ACHN (cell line): ENCODE measurements around the gene TFR2.

Experiments used
- DNase-seq: peaks from one replicate; pipeline ENCODE4 v3.0.0-alpha.2; 2015
- in situ Hi-C: cut with HindIII; loops from 2 replicates; pipeline ENCODE4 v1.10.0; 2017; ENCODE audit warnings: low sequenced_read_pairs, low pct_ligation_motif_present, low pct_unique_long_range_greater_than_20kb

TFR2 gene

DNA sequence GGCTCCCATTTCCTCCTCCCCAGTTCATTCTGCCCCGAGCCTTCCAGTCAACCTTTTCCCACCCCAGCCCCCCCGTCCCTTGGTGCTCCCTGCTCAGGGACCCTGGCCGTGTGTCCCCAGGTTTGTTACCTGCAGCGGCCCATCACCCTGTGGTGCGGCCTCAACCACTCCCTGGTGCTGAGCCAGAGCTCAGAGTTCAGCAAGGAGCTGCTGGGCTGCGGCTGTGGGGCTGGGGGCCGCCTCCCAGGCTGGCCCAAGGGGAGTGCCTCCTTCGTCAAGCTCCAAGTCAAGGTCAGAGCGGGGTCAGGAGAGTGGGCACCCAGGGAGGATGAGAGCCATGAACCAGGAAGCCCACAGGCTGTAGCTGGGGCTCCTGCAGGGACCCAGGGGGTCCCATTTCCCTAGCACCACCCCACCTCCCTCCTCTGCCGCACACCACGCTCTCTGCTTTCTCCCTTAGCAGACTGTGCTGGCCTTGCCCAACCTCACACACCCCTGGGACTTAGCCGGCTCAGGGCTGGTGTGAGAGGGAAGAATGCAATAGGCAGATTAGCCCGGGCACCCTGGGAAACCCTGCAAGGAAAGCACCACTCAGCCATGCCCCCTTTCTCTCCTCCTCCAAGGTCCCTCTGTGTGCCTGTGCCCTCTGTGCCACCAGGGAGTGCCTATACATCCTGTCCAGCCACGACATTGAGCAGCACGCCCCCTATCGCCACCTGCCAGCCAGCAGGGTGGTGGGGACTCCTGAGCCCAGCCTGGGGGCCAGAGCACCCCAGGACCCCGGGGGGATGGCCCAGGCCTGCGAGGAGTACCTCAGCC is 41.2 kb downstream of the TFR2 start:
- no peak for DNase-seq
- in situ Hi-C loops, result no loop called here

DNA sequence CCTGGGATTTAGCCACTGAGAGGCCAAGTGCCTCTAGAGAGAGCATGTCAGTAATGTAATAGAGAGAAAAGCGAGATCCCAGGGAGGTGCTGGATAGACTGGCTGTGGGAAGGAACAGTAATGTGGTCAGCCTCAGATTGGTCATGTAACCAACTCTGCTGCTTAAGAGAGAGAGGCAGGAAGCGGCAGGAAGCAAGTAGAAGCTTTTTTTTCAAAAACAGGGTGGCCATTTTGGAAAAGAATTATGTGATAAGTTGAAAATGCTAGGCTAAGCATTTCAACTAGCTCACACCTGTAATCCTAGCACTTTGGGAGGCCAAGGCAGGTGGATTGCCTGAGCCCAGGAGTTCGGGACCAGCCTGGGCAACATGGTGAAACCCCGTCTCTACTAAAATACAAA is 42.9 kb downstream of the TFR2 start:
- no peak for DNase-seq
- in situ Hi-C loops, result no loop called here

DNA sequence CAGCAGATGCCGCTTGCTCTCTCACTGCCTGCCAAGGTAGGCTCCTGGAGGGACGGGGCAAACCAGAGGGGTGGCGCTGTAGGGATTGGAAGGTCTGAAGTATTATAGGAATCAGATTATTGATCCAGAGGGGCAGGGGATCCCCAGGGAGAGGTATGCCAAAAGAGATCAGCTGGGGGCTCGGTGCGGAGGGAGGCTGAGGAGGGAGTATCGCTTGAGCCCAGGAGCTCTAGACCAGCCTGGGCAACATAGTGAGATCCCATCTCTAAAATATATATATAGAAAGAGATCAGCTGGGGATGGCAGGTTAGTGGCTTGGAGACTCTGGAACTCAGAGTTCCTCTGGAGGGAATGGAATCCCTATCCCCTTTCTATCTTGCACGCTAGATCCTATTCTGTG is 46.2 kb downstream of the TFR2 start:
- in situ Hi-C loops, result no loop called here

DNA sequence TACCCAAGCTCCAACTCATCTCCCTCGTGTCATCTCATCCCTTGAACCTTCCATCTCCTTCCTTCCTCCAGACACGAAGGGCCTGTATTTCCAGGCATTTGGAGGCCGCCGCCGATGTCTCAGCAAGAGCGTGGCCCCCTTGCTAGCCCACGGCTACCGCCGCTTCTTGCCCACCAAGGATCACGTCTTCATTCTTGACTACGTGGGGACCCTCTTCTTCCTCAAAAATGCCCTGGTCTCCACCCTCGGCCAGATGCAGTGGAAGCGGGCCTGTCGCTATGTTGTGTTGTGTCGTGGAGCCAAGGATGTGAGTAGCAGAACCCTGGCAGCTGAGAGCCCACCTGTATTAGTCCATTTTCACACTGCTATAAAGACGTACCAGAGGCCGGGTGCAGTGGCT is 49.8 kb downstream of the TFR2 start:
- no peak for DNase-seq
- in situ Hi-C loops, result no loop called here

More for the DNA sequence above, 46.2 kb downstream of the TFR2 start:
- no peak for DNase-seq

DNA sequence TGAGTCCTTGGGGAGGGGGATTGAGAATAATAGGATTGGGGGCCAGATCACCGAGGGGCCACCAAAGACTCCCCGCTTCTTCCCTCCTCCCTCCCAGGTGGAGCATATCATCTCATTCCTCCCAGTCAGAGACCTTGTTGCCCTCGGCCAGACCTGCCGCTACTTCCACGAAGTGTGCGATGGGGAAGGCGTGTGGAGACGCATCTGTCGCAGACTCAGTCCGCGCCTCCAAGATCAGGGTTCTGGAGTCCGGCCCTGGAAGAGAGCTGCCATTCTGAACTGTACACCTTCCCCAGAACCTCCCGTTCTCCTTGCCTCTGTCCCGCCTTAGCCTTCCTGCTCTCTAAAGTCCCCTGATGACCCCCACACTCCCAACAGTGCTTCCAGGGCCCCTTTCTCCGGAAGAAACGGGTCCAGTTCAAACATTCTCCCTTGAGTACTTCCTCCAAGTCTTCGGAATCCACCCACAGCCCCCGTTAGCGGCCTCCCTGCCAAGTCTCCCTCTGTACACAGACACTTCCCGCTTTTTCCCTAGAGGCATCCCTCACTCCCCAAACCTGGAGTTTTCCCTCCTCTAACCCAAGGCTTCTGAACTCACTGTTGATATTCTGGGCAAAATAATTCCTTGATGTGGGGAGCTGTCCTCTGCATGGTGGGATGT is 51.1 kb downstream of the TFR2 start:
- in situ Hi-C loops, result no loop called here
- no peak for DNase-seq

DNA sequence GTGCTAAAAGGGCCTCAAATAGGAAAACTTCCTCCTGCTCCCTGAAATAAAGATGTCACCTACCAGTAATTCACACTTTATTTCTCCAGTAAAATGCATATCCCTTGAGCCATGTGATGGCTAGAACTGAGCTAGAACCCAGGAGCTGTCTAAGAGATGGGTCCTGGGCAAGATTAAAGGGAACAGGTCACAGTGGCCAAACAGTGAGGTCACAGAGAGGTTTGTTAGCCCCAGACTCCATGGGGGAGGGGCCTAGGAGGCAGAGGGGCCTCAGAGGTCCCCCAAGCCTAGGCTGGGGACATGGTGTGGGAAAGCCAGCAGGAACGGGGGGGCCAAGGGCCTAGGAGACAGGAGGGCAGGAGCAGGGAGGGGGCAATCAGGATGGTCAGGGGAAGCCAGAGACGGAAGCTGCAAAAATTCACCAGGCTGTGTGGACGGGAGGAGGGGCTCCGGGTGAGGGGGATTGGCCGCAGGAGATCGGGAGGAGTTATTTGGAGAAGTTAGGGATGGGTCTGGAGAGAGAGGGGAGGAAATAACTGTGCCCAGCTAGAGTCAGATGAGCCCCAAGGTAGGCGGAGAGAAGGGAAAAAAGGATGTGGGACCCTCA is 51.9 kb downstream of the TFR2 start:
- no peak for DNase-seq
- in situ Hi-C loops, result no loop called here

DNA sequence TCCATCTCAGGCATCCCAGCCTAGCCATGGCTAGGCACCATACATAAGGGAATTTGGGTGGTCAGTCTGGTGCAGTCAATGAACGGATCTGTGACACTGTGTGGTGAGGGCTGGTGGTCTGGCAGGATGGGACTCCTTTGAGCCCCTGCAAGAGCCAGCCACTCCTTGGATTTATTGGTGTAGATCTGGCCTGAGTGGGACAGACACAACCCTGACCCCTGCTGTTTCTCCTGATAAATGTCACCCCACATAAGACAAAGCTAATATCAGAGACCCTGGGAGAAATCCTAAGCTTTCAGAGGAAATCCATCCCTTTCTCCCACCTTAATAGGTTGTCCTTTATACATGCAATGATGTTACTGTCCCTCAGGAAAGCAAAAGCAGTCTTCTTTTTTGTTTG is 52.9 kb downstream of the TFR2 start:
- in situ Hi-C loops, result no loop called here
- DNase-seq, result peak; percentile 60

DNA sequence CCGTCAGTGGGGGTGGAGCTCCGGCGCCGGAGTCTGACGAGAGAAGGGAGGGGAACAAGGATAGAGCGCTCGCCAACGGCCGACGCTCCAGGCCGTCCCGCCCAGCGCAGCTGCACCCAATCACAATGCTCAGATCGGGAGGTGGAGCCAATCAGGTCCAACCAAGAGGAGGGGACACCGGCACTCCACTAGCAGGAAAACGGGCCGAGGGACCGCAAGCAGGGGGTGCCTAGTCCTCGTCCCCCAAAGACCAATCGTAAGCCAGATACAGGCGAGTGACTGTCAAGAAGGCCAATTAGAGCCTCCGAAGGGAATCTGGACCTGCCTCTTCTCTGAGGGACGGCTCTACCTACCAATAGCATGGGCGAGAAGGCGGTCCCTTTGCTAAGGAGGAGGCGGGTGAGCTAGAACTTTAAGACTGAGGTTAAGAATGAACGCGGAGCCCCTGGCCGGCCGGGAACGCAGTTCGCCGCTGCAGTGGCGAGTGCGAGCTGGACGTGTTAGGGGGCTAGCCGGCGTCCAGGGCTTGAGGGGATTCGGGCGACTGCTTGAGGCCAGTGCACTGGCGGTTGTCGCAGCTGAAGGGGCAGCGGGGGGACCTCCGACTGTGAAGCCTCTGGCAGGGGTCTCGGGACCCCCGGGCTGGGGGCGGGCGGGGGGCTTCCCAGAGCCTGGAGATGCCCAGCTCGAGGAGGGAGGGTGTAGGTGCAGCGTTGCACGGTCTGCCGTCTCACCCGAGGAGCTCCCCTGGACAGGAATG is 54.9 kb downstream of the TFR2 start, which contains the start of gene FBXO24:
FBXO24 (plus strand) TSS at position 63 of the 760 bp plus-strand sequence; CDS start at position 361, 298 bp downstream.
- in situ Hi-C loops, result no loop called here
- DNase-seq, result peak; percentile 100

DNA sequence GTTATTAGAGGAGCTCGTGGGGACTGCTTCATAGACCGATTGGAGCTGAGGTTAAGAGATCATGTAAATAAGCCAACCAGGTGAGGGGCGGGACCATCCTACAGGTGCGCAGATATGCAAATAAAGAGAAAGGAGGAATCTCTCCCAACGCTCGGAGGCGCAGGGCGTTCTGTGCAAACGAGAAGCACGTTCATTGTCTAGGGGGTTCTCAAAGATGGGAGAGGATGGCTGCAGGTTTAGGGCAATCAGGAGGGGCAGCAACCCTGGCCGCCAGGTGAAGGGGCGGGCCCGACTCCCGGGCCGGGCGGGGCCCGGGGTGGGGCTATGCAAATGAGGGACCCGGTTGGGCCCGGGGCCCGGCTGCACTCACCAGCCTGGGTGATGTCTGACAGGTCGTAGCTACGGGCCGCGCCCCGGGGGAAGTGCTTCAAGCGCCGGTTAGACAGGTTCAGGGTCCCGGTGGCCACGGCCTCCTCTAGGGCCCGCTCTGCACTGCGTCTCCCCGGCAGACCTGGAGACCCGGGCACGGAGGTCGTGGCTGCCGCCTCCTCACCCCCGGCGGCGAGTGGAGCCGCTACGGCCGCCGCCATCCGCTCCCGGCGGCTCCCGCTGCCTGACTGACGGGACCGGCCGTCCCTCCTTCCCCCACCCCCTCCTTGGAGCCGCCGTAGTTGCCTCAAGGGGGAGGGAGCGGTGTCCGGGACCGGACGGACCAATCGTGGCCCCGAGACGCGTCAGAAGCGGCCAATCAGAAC is 55.7 kb downstream of the TFR2 start, which contains the start of gene LRCH4:
LRCH4 (minus strand) TSS at position 619 of the 755 bp plus-strand sequence; CDS start at position 590, 29 bp downstream.
- in situ Hi-C loops, result no loop called here
- DNase-seq, result peak; percentile 46

DNA sequence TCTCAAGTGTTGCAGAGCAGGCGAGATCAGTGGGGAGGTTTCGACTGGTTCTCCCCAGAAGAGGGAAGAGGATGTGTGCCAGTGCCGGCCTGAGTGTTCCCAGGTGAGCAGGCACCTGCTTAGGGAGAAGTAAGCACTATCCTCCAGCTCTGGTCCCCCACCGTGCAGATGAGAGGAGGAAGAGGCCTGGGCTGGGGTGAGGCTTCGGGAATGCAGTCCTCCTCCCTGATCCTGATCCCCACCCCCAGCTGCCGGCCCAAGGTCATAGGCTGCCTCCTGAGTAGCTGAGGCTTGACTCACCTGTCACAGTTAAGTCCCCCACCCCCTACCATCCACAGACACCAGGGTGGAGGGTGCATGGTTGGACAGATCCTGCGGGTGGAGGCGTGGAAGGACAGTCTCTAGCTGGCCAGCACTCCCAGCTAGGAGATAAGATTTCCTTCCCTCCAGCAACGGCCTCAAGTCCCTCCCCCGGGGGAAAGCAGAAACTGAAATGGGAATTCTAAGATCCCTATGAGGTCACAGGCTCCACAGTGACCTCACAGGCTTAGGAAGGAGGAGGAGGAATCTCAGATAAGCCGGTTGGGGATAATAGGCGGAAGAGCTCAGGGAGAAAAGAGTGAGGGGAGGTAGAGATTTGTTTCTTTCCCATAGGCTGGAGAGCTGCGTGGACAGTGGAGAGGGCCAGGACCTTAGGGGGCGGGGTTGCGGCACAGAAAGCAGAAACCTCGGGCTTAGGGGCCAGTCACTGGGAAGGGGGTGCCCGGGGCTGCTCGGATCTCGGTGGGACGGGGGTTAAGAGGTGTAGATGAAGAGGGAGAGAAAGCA is 56.5 kb downstream of the TFR2 start:
- peak; percentile 60 for DNase-seq
- in situ Hi-C loops, result no loop called here

DNA sequence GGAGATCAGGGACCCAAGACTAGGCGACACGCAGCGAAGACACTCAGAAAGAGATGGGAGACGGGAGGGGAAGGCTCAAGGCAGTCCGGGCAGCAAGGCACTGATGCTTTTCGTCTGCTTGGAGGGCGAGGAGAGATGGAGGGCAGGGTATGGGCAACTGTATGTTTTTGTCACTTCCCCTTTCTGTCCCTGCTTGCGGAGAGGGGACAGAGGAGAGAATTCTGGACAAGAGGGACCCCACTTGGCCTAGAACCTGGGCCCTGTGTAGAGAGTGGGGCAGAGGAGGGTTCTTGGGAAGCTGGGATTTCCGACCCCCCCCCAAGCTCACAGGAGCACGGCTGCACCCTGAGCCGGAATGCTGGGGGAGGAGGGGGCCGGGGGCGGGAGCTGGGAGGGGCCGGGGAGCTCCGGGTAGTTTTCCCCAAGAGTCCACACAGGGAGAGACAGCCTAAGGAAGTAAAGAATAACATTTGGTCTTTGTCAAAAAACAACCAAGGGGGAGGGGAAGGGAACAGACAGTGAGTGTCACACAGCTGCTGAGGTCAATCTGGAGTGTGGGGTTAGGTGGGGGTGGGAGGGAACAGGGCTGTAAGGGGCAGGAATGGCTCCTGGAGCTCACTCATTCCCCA is 57.2 kb downstream of the TFR2 start:
- no peak for DNase-seq
- in situ Hi-C loops, result no loop called here

DNA sequence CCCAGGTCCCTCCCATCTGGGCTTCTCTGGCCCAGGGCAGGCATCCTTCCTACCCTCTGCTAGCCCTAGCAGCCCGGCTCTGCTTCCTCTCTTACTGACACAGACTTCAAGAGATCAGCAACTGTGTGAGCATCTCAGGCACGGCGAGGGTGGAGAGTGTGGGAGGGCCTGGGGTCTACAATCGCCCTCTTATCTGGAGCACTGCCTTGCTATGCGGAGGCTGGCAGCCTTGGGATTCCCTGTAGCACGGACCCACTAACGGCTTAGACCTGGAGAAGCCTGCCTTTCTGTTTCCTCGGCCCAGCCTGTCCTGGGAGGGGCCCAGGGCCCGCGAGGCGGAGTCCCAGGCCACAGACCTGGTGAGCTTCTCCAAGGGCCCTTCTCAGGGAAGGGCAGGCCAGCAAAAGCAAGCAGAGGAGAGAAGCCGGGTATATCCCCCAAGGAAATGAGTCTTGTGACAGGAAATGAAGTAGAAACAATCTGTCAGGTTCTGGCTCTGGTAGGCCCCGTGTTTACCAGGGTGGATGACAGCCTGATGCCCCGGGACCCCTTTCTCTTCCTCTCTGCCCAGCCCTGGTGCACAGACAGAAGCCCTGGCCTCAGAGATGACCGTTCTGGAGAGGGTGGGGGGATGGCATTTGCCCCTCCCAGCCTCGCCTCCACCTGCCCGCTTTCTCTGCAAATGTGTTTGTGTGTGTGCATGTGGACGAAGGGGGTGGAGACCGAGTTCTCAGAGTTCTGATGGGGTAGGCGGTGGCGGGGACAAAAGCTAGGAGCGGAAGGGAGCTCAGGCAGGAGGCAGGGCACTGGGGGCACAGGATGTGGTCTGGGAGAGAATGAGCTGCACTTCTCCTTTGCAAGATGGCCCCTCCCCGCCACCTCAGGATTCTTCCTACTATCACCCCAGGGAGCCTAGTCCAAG is 58.0 kb downstream of the TFR2 start:
- in situ Hi-C loops, result no loop called here
- no peak for DNase-seq

DNA sequence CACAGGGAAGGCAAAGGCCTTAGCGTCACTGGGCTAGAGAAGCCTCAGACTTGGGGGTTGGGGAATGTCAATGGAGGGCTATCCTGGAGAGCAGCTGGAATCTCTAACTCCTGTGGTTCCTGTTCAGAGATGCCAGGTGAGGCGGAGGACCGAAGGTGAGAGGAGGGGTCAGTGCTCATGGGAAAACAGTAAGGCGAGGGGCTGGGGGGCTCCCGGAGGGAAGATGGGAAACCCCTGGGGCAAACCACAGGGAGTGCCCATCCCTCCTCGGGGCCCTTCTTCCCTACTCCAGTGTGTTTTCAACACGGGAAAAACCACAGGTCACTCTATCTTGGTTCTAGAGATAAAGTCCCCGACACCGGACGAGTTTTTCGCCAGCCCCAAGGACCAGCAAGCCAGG is 58.7 kb downstream of the TFR2 start:
- in situ Hi-C loops, result no loop called here
- no peak for DNase-seq

DNA sequence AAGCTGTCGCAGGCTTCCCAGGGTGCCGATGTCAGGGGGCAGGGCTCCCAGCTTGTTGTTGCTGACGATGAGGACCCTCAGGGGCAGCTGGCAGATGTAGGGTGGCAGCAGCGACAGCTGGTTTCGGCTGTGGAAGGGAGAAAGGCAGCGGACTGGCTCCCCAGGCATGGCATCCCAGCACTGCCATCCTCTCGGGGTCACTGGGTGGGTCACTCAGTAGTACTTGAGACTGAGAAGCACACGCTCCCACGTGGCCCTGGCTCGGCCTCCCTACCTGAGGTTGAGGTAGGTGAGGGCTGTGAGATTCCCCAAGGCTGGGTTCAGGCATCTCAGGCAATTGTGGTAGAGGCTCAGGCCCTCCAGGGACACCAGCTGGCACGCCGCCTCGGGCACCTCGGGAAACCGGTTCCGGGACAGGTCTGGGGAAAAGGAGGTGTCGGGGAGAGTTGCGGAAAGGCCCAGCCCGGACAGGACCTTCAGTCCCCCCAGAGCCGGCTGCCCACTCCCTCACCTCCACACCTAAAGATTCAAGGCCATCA is 59.2 kb downstream of the TFR2 start:
- no peak for DNase-seq
- in situ Hi-C loops, result no loop called here

DNA sequence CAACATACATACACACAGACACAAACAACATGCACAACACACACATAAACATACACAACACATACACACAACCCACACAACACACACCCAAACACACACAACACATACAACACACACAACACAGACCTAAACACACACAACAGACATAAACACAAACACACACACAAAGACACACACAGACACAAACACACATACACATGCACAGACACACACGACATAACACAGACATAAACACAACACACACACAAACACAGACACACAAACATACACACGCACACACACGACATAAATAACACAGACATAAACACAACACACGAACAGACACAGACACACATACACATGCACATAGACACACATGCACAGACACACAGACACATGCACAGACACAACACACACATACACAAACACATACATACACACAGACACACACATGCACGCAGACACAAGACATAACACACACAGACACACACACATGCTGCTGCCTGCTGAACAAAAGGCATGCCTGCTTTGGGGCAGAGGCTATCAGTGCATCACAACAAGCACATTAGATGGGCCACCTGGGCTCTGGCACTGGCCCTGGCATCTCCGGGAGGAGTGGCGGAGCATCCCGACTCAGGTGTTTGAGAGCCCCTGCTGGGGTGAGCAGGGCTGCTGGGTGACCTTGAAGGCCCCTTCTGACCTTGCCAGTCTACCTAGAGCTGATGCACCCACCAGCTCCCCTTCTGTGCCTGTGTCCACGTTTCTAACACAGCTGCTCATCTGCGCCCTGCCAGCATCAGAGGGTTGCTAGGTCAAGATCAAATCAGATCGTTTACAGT is 60.7 kb downstream of the TFR2 start:
- no peak for DNase-seq

More for the DNA sequence above, 60.7 kb downstream of the TFR2 start:
- in situ Hi-C loops, result no loop called here
